ENCODE results near the gene PLCB1.

PLCB1 gene

GRCh38 chr20:8339349-8339748 lies 207.3 kb downstream of the PLCB1 start:
- no peak overlapping the region for H4K91ac ChIP-seq (ENCODE audit: low read depth, low read length, poor library complexity)
- no peak overlapping the region for H2BK5ac ChIP-seq (ENCODE audit: low read length)
- H2BK15ac ChIP-seq (ENCODE audit: low read length) = no peak overlapping the region
- no peak overlapping the region for H3K9ac ChIP-seq (ENCODE audit: low read depth, low read length, poor library complexity)
- H3K23ac ChIP-seq (ENCODE audit: low read depth, low read length, poor library complexity) = no peak overlapping the region
- no peak overlapping the region for H3K27ac ChIP-seq (replicated peaks; ENCODE audit: low read length)
- no peak overlapping the region for H2BK12ac ChIP-seq (ENCODE audit: low read length)
- no peak overlapping the region for H4K8ac ChIP-seq (ENCODE audit: low read depth, low read length)
- H3K14ac ChIP-seq (ENCODE audit: low read length) = no peak overlapping the region
- H2AK5ac ChIP-seq (ENCODE audit: low read depth, low read length) = no peak overlapping the region
- H3K4me2 ChIP-seq (ENCODE audit: insufficient read depth, low read length, poor library complexity, severe bottlenecking) = no peak overlapping the region
- DNase-seq (ENCODE audit: low spot score) = no peak
- H3K18ac ChIP-seq (ENCODE audit: low read length) = no peak overlapping the region
- no peaks in the 10 kb centered on the region for H3K36me3 ChIP-seq (replicated peaks in 1 of 2; ENCODE audit: control insufficient read depth in 2 of 2, insufficient read depth in 2 of 2, low read length in 2 of 2)
- no peak overlapping the region for H3K4me3 ChIP-seq (ENCODE audit: low read length in 2 of 2)
- WGBS, 2 donors (ENCODE audit: extremely low coverage in 2 of 2, insufficient read length in 2 of 2, insufficient replicate concordance in 1 of 2) = no CpG with 5 or more reads among the region's 3 CpGs
- H3K9me3 ChIP-seq (replicated peaks in 1 of 2; ENCODE audit: control insufficient read depth in 2 of 2, insufficient read depth in 1 of 2, low read depth in 1 of 2, low read length in 2 of 2) = no peaks in the 10 kb centered on the region
- no peak overlapping the region for H3K4ac ChIP-seq (ENCODE audit: low read length)
- H3K27me3 ChIP-seq (ENCODE audit: control insufficient read depth in 3 of 3, insufficient read depth in 3 of 3, low read depth in 1 of 3, low read length in 3 of 3) = no peaks in the 10 kb centered on the region
- peaks cover 0 to 6% of the 10 kb centered on the region in 2 donors for H3K4me1 ChIP-seq (ENCODE audit: control insufficient read depth in 2 of 2, insufficient read depth in 1 of 2, low read depth in 1 of 2, low read length in 2 of 2)
- no peaks in the 10 kb centered on the region for H3K79me1 ChIP-seq (ENCODE audit: low read depth, low read length)
- no peak overlapping the region for H2AFZ ChIP-seq (ENCODE audit: low read length)
- H2BK120ac ChIP-seq (ENCODE audit: low read depth, low read length) = no peak overlapping the region

DNA sequence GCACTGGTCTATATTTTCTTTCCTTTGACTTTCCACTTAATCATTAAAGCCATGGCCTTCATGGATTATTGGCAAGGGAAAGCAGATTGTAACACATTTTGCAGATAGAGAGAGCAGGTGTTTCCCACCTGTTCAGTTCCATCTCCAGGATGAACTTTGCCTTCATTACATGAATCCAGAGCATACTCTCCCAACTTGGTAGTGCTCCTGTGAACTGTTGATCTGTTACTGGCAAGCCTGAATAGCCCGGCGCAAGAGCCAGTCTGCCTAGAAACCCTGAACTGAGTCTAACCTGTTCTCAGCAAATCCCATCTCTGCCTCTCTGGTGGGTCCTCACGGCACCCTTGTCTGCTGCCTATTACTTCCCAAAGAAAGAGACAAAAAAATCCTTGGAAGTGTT lies 210.3 kb downstream of the PLCB1 start:
- no peak overlapping the region for H2BK12ac ChIP-seq (ENCODE audit: low read length)
- no peak overlapping the region for H4K91ac ChIP-seq (ENCODE audit: low read depth, low read length, poor library complexity)
- H2AK5ac ChIP-seq (ENCODE audit: low read depth, low read length) = no peak overlapping the region
- no peak overlapping the region for H3K4me3 ChIP-seq (ENCODE audit: low read length in 2 of 2)
- H3K4me1 ChIP-seq (ENCODE audit: control insufficient read depth in 2 of 2, insufficient read depth in 1 of 2, low read depth in 1 of 2, low read length in 2 of 2) = peaks cover 0 to 4% of the 10 kb centered on the region in 2 donors
- H2AFZ ChIP-seq (ENCODE audit: low read length) = no peak overlapping the region
- no peak overlapping the region for H2BK5ac ChIP-seq (ENCODE audit: low read length)
- DNase-seq (ENCODE audit: low spot score) = no peak
- H2BK120ac ChIP-seq (ENCODE audit: low read depth, low read length) = no peak overlapping the region
- no peak overlapping the region for H3K4me2 ChIP-seq (ENCODE audit: insufficient read depth, low read length, poor library complexity, severe bottlenecking)
- no peak overlapping the region for H4K8ac ChIP-seq (ENCODE audit: low read depth, low read length)
- no peak overlapping the region for H3K14ac ChIP-seq (ENCODE audit: low read length)
- no peaks in the 10 kb centered on the region for H3K27me3 ChIP-seq (ENCODE audit: control insufficient read depth in 3 of 3, insufficient read depth in 3 of 3, low read depth in 1 of 3, low read length in 3 of 3)
- no peak overlapping the region for H2BK15ac ChIP-seq (ENCODE audit: low read length)
- no peak overlapping the region for H3K27ac ChIP-seq (replicated peaks; ENCODE audit: low read length)
- no peak overlapping the region for H3K4ac ChIP-seq (ENCODE audit: low read length)
- no CpG with 5 or more reads among the region's 3 CpGs for WGBS, 2 donors (ENCODE audit: extremely low coverage in 2 of 2, insufficient read length in 2 of 2, insufficient replicate concordance in 1 of 2)
- no peaks in the 10 kb centered on the region for H3K79me1 ChIP-seq (ENCODE audit: low read depth, low read length)
- no peak overlapping the region for H3K23ac ChIP-seq (ENCODE audit: low read depth, low read length, poor library complexity)
- no peaks in the 10 kb centered on the region for H3K9me3 ChIP-seq (replicated peaks in 1 of 2; ENCODE audit: control insufficient read depth in 2 of 2, insufficient read depth in 1 of 2, low read depth in 1 of 2, low read length in 2 of 2)
- H3K18ac ChIP-seq (ENCODE audit: low read length) = no peak overlapping the region
- no peaks in the 10 kb centered on the region for H3K36me3 ChIP-seq (replicated peaks in 1 of 2; ENCODE audit: control insufficient read depth in 2 of 2, insufficient read depth in 2 of 2, low read length in 2 of 2)
- H3K9ac ChIP-seq (ENCODE audit: low read depth, low read length, poor library complexity) = no peak overlapping the region

- H3K9ac ChIP-seq (ENCODE audit: low read depth, low read length, poor library complexity) = no peak overlapping the region
- no peak overlapping the region for H2BK12ac ChIP-seq (ENCODE audit: low read length)
- no peak overlapping the region for H2AFZ ChIP-seq (ENCODE audit: low read length)
- no peak overlapping the region for H3K4me2 ChIP-seq (ENCODE audit: insufficient read depth, low read length, poor library complexity, severe bottlenecking)
- H3K14ac ChIP-seq (ENCODE audit: low read length) = no peak overlapping the region
- no peak overlapping the region for H4K8ac ChIP-seq (ENCODE audit: low read depth, low read length)
- H3K18ac ChIP-seq (ENCODE audit: low read length) = no peak overlapping the region
- H2BK120ac ChIP-seq (ENCODE audit: low read depth, low read length) = no peak overlapping the region
- no peak overlapping the region for H3K23ac ChIP-seq (ENCODE audit: low read depth, low read length, poor library complexity)
- H4K91ac ChIP-seq (ENCODE audit: low read depth, low read length, poor library complexity) = no peak overlapping the region
- H3K27me3 ChIP-seq (ENCODE audit: control insufficient read depth in 3 of 3, insufficient read depth in 3 of 3, low read depth in 1 of 3, low read length in 3 of 3) = no peaks in the 10 kb centered on the region
- no peak overlapping the region for H2AK5ac ChIP-seq (ENCODE audit: low read depth, low read length)
- no peak for DNase-seq (ENCODE audit: low spot score)
- H3K9me3 ChIP-seq (replicated peaks in 1 of 2; ENCODE audit: control insufficient read depth in 2 of 2, insufficient read depth in 1 of 2, low read depth in 1 of 2, low read length in 2 of 2) = no peaks in the 10 kb centered on the region
- no peaks in the 10 kb centered on the region for H3K79me1 ChIP-seq (ENCODE audit: low read depth, low read length)
- no peak overlapping the region for H3K4me3 ChIP-seq (ENCODE audit: low read length in 2 of 2)
- H3K36me3 ChIP-seq (replicated peaks in 1 of 2; ENCODE audit: control insufficient read depth in 2 of 2, insufficient read depth in 2 of 2, low read length in 2 of 2) = no peaks in the 10 kb centered on the region
- H3K4me1 ChIP-seq (ENCODE audit: control insufficient read depth in 2 of 2, insufficient read depth in 1 of 2, low read depth in 1 of 2, low read length in 2 of 2) = peaks cover 0 to 4% of the 10 kb centered on the region in 2 donors
- no peak overlapping the region for H2BK5ac ChIP-seq (ENCODE audit: low read length)
- H3K4ac ChIP-seq (ENCODE audit: low read length) = no peak overlapping the region
- WGBS, 2 donors (ENCODE audit: extremely low coverage in 2 of 2, insufficient read length in 2 of 2, insufficient replicate concordance in 1 of 2) = no CpG with 5 or more reads among the region's 3 CpGs
- H3K27ac ChIP-seq (replicated peaks; ENCODE audit: low read length) = no peak overlapping the region
- H2BK15ac ChIP-seq (ENCODE audit: low read length) = no peak overlapping the region
Measured at GRCh38 chr20:8344106-8344505, 212.0 kb downstream of the PLCB1 start.

DNA sequence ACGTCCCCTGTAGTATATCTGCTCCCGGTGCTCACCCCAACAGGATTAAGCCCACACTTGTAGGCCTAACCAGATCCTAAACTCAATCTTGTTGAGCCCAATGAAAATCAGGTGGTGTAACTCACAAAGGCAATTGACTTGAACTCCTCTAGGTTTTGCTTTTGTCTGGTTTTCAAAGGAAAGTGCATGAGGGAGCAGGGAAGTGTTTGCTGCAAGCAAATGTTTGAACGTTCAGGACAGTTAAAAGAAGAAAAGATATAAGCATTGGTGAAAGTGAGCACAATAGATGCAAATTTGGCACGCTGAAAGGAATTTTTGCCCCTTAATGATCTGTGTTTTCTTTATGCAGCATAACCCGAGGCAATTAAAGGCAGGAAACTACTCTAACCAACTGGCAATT lies 212.6 kb downstream of the PLCB1 start:
- H3K9me3 ChIP-seq (replicated peaks in 1 of 2; ENCODE audit: control insufficient read depth in 2 of 2, insufficient read depth in 1 of 2, low read depth in 1 of 2, low read length in 2 of 2) = no peaks in the 10 kb centered on the region
- no peak overlapping the region for H2AK5ac ChIP-seq (ENCODE audit: low read depth, low read length)
- peaks cover 0 to 4% of the 10 kb centered on the region in 2 donors for H3K4me1 ChIP-seq (ENCODE audit: control insufficient read depth in 2 of 2, insufficient read depth in 1 of 2, low read depth in 1 of 2, low read length in 2 of 2)
- H3K27me3 ChIP-seq (ENCODE audit: control insufficient read depth in 3 of 3, insufficient read depth in 3 of 3, low read depth in 1 of 3, low read length in 3 of 3) = no peaks in the 10 kb centered on the region
- no peak overlapping the region for H2AFZ ChIP-seq (ENCODE audit: low read length)
- no peak overlapping the region for H2BK5ac ChIP-seq (ENCODE audit: low read length)
- no peak overlapping the region for H4K8ac ChIP-seq (ENCODE audit: low read depth, low read length)
- no peak overlapping the region for H2BK15ac ChIP-seq (ENCODE audit: low read length)
- no peak overlapping the region for H2BK12ac ChIP-seq (ENCODE audit: low read length)
- H3K79me1 ChIP-seq (ENCODE audit: low read depth, low read length) = no peaks in the 10 kb centered on the region
- H3K18ac ChIP-seq (ENCODE audit: low read length) = no peak overlapping the region
- no peak overlapping the region for H3K27ac ChIP-seq (replicated peaks; ENCODE audit: low read length)
- no peak overlapping the region for H3K14ac ChIP-seq (ENCODE audit: low read length)
- H4K91ac ChIP-seq (ENCODE audit: low read depth, low read length, poor library complexity) = no peak overlapping the region
- H3K9ac ChIP-seq (ENCODE audit: low read depth, low read length, poor library complexity) = no peak overlapping the region
- DNase-seq (ENCODE audit: low spot score) = no peak
- H3K4me2 ChIP-seq (ENCODE audit: insufficient read depth, low read length, poor library complexity, severe bottlenecking) = no peak overlapping the region
- no peak overlapping the region for H3K23ac ChIP-seq (ENCODE audit: low read depth, low read length, poor library complexity)
- H2BK120ac ChIP-seq (ENCODE audit: low read depth, low read length) = no peak overlapping the region
- no peak overlapping the region for H3K4ac ChIP-seq (ENCODE audit: low read length)
- H3K36me3 ChIP-seq (replicated peaks in 1 of 2; ENCODE audit: control insufficient read depth in 2 of 2, insufficient read depth in 2 of 2, low read length in 2 of 2) = no peaks in the 10 kb centered on the region
- no CpG with 5 or more reads among the region's 5 CpGs for WGBS, 2 donors (ENCODE audit: extremely low coverage in 2 of 2, insufficient read length in 2 of 2, insufficient replicate concordance in 1 of 2)
- no peak overlapping the region for H3K4me3 ChIP-seq (ENCODE audit: low read length in 2 of 2)

Data from neuronal stem cell (in vitro differentiated cells).